Measurements from ENCODE around the gene MT4.

GRCh38 chr16:56584276-56584675 lies 19.4 kb downstream of the MT4 start:
- no peak for TF ChIP-seq POLR2A (IDR thresholded peaks at IDR 0.05; ENCODE audit: low read depth, low read length)
- no peak for TF ChIP-seq POLR2AphosphoS5 (IDR thresholded peaks at IDR 0.05; ENCODE audit: low read depth, low read length)
- TF ChIP-seq PAX5 (IDR thresholded peaks at IDR 0.05; ENCODE audit: insufficient read depth, low read length, severe bottlenecking), result no peak
- no peak for TF ChIP-seq SPI1 (IDR thresholded peaks at IDR 0.05; ENCODE audit: low read depth, low read length)
- TF ChIP-seq TAF1 (IDR thresholded peaks at IDR 0.05; ENCODE audit: low read depth, low read length), result no peak
